ENCODE data around the gene FSTL1.

FSTL1 gene

GRCh38 chr3:120469440-120469839, 18.6 kb upstream of the FSTL1 start:
- Histone ChIP-seq H3K4me3 (ENCODE audit: low read depth in 1 of 2, low read length in 2 of 2) (no peak overlapping the region), H3K9ac (ENCODE audit: low read depth in 1 of 2, low read length in 2 of 2) (no peak overlapping the region), H3K27ac (ENCODE audit: low read depth, low read length) (no peak overlapping the region), H3K9me3 (ENCODE audit: control insufficient read depth in 1 of 2, low read length in 2 of 2) (no peaks in the 10 kb centered on the region), H3K4me1 (ENCODE audit: control insufficient read depth in 1 of 2, insufficient read depth in 2 of 2, low read length in 2 of 2) (no peaks in the 10 kb centered on the region), H3K36me3 (ENCODE audit: control insufficient read depth in 1 of 2, insufficient read depth in 2 of 2, low read length in 2 of 2) (no peaks in the 10 kb centered on the region), H3K27me3 (ENCODE audit: control insufficient read depth in 1 of 2, insufficient read depth in 2 of 2, low read length in 2 of 2) (no peaks in the 10 kb centered on the region)

- Histone ChIP-seq H3K4me1 (ENCODE audit: control insufficient read depth in 1 of 2, insufficient read depth in 2 of 2, low read length in 2 of 2) (no peaks in the 10 kb centered on the region), H3K4me3 (ENCODE audit: low read depth in 1 of 2, low read length in 2 of 2) (no peak overlapping the region), H3K27ac (ENCODE audit: low read depth, low read length) (no peak overlapping the region), H3K9ac (ENCODE audit: low read depth in 1 of 2, low read length in 2 of 2) (no peak overlapping the region), H3K27me3 (ENCODE audit: control insufficient read depth in 1 of 2, insufficient read depth in 2 of 2, low read length in 2 of 2) (no peaks in the 10 kb centered on the region), H3K9me3 (ENCODE audit: control insufficient read depth in 1 of 2, low read length in 2 of 2) (no peaks in the 10 kb centered on the region), H3K36me3 (ENCODE audit: control insufficient read depth in 1 of 2, insufficient read depth in 2 of 2, low read length in 2 of 2) (no peaks in the 10 kb centered on the region)
These were observed 18.0 kb upstream of the FSTL1 start for GRCh38 chr3:120468635-120469295.

- Histone ChIP-seq H3K9ac (ENCODE audit: low read depth in 1 of 2, low read length in 2 of 2) (no peak overlapping the region), H3K27me3 (ENCODE audit: control insufficient read depth in 1 of 2, insufficient read depth in 2 of 2, low read length in 2 of 2) (no peaks in the 10 kb centered on the region), H3K4me3 (ENCODE audit: low read depth in 1 of 2, low read length in 2 of 2) (no peak overlapping the region), H3K4me1 (ENCODE audit: control insufficient read depth in 1 of 2, insufficient read depth in 2 of 2, low read length in 2 of 2) (no peaks in the 10 kb centered on the region), H3K27ac (ENCODE audit: low read depth, low read length) (no peak overlapping the region), H3K36me3 (ENCODE audit: control insufficient read depth in 1 of 2, insufficient read depth in 2 of 2, low read length in 2 of 2) (no peaks in the 10 kb centered on the region), H3K9me3 (ENCODE audit: control insufficient read depth in 1 of 2, low read length in 2 of 2) (no peaks in the 10 kb centered on the region)
These were observed 11.7 kb upstream of the FSTL1 start for GRCh38 chr3:120462409-120462959.

- Histone ChIP-seq H3K27ac (ENCODE audit: low read depth, low read length) (no peak overlapping the region), H3K9me3 (ENCODE audit: control insufficient read depth in 1 of 2, low read length in 2 of 2) (no peaks in the 10 kb centered on the region), H3K9ac (ENCODE audit: low read depth in 1 of 2, low read length in 2 of 2) (no peak overlapping the region), H3K36me3 (ENCODE audit: control insufficient read depth in 1 of 2, insufficient read depth in 2 of 2, low read length in 2 of 2) (no peaks in the 10 kb centered on the region), H3K4me1 (ENCODE audit: control insufficient read depth in 1 of 2, insufficient read depth in 2 of 2, low read length in 2 of 2) (no peaks in the 10 kb centered on the region), H3K27me3 (ENCODE audit: control insufficient read depth in 1 of 2, insufficient read depth in 2 of 2, low read length in 2 of 2) (no peaks in the 10 kb centered on the region), H3K4me3 (ENCODE audit: low read depth in 1 of 2, low read length in 2 of 2) (no peak overlapping the region)
These were observed 10.6 kb upstream of the FSTL1 start for GRCh38 chr3:120461416-120461815.

GRCh38 chr3:120460862-120461261, 10.1 kb upstream of the FSTL1 start:
- Histone ChIP-seq H3K9ac (ENCODE audit: low read depth in 1 of 2, low read length in 2 of 2) (no peak overlapping the region), H3K36me3 (ENCODE audit: control insufficient read depth in 1 of 2, insufficient read depth in 2 of 2, low read length in 2 of 2) (no peaks in the 10 kb centered on the region), H3K27ac (ENCODE audit: low read depth, low read length) (no peak overlapping the region), H3K27me3 (ENCODE audit: control insufficient read depth in 1 of 2, insufficient read depth in 2 of 2, low read length in 2 of 2) (no peaks in the 10 kb centered on the region), H3K9me3 (ENCODE audit: control insufficient read depth in 1 of 2, low read length in 2 of 2) (no peaks in the 10 kb centered on the region), H3K4me3 (ENCODE audit: low read depth in 1 of 2, low read length in 2 of 2) (no peak overlapping the region), H3K4me1 (ENCODE audit: control insufficient read depth in 1 of 2, insufficient read depth in 2 of 2, low read length in 2 of 2) (no peaks in the 10 kb centered on the region)

- H3K9ac ChIP-seq (ENCODE audit: low read depth in 1 of 2, low read length in 2 of 2): no peak overlapping the region
- no peak overlapping the region for H3K4me3 ChIP-seq (ENCODE audit: low read depth in 1 of 2, low read length in 2 of 2)
- H3K27me3 ChIP-seq (ENCODE audit: control insufficient read depth in 1 of 2, insufficient read depth in 2 of 2, low read length in 2 of 2): no peaks in the 10 kb centered on the region
- H3K9me3 ChIP-seq (ENCODE audit: control insufficient read depth in 1 of 2, low read length in 2 of 2): no peaks in the 10 kb centered on the region
- no peak overlapping the region for H3K27ac ChIP-seq (ENCODE audit: low read depth, low read length)
- no peaks in the 10 kb centered on the region for H3K4me1 ChIP-seq (ENCODE audit: control insufficient read depth in 1 of 2, insufficient read depth in 2 of 2, low read length in 2 of 2)
- no peaks in the 10 kb centered on the region for H3K36me3 ChIP-seq (ENCODE audit: control insufficient read depth in 1 of 2, insufficient read depth in 2 of 2, low read length in 2 of 2)
These were observed 9.5 kb upstream of the FSTL1 start for GRCh38 chr3:120460181-120460790.

GRCh38 chr3:120459196-120459595, 8.4 kb upstream of the FSTL1 start:
- Histone ChIP-seq H3K36me3 (ENCODE audit: control insufficient read depth in 1 of 2, insufficient read depth in 2 of 2, low read length in 2 of 2) (no peaks in the 10 kb centered on the region), H3K9ac (ENCODE audit: low read depth in 1 of 2, low read length in 2 of 2) (no peak overlapping the region), H3K4me1 (ENCODE audit: control insufficient read depth in 1 of 2, insufficient read depth in 2 of 2, low read length in 2 of 2) (no peaks in the 10 kb centered on the region), H3K9me3 (ENCODE audit: control insufficient read depth in 1 of 2, low read length in 2 of 2) (no peaks in the 10 kb centered on the region), H3K27me3 (ENCODE audit: control insufficient read depth in 1 of 2, insufficient read depth in 2 of 2, low read length in 2 of 2) (no peaks in the 10 kb centered on the region), H3K4me3 (ENCODE audit: low read depth in 1 of 2, low read length in 2 of 2) (no peak overlapping the region), H3K27ac (ENCODE audit: low read depth, low read length) (no peak overlapping the region)

GRCh38 chr3:120457827-120458226, 7.0 kb upstream of the FSTL1 start:
- no peak overlapping the region for H3K4me3 ChIP-seq (ENCODE audit: low read depth in 1 of 2, low read length in 2 of 2)
- no peak overlapping the region for H3K27ac ChIP-seq (ENCODE audit: low read depth, low read length)
- H3K4me1 ChIP-seq (ENCODE audit: control insufficient read depth in 1 of 2, insufficient read depth in 2 of 2, low read length in 2 of 2): no peaks in the 10 kb centered on the region
- no peak overlapping the region for H3K9ac ChIP-seq (ENCODE audit: low read depth in 1 of 2, low read length in 2 of 2)
- no peaks in the 10 kb centered on the region for H3K36me3 ChIP-seq (ENCODE audit: control insufficient read depth in 1 of 2, insufficient read depth in 2 of 2, low read length in 2 of 2)
- H3K27me3 ChIP-seq (ENCODE audit: control insufficient read depth in 1 of 2, insufficient read depth in 2 of 2, low read length in 2 of 2): peaks cover 0 to 1% of the 10 kb centered on the region in 2 donors
- H3K9me3 ChIP-seq (ENCODE audit: control insufficient read depth in 1 of 2, low read length in 2 of 2): no peaks in the 10 kb centered on the region

GRCh38 chr3:120454076-120454689, 3.4 kb upstream of the FSTL1 start:
- Histone ChIP-seq H3K9ac (ENCODE audit: low read depth in 1 of 2, low read length in 2 of 2) (no peak overlapping the region), H3K4me1 (ENCODE audit: control insufficient read depth in 1 of 2, insufficient read depth in 2 of 2, low read length in 2 of 2) (no peaks in the 10 kb centered on the region), H3K27ac (ENCODE audit: low read depth, low read length) (no peak overlapping the region), H3K27me3 (ENCODE audit: control insufficient read depth in 1 of 2, insufficient read depth in 2 of 2, low read length in 2 of 2) (peaks cover 22 to 30% of the 10 kb centered on the region in 2 donors), H3K36me3 (ENCODE audit: control insufficient read depth in 1 of 2, insufficient read depth in 2 of 2, low read length in 2 of 2) (no peaks in the 10 kb centered on the region), H3K4me3 (ENCODE audit: low read depth in 1 of 2, low read length in 2 of 2) (no peak overlapping the region), H3K9me3 (ENCODE audit: control insufficient read depth in 1 of 2, low read length in 2 of 2) (no peaks in the 10 kb centered on the region)

GRCh38 chr3:120452816-120453215, 2.0 kb upstream of the FSTL1 start:
- Histone ChIP-seq H3K4me3 (ENCODE audit: low read depth in 1 of 2, low read length in 2 of 2) (no peak overlapping the region), H3K9me3 (ENCODE audit: control insufficient read depth in 1 of 2, low read length in 2 of 2) (no peaks in the 10 kb centered on the region), H3K27ac (ENCODE audit: low read depth, low read length) (no peak overlapping the region), H3K9ac (ENCODE audit: low read depth in 1 of 2, low read length in 2 of 2) (no peak overlapping the region), H3K4me1 (ENCODE audit: control insufficient read depth in 1 of 2, insufficient read depth in 2 of 2, low read length in 2 of 2) (no peaks in the 10 kb centered on the region), H3K27me3 (ENCODE audit: control insufficient read depth in 1 of 2, insufficient read depth in 2 of 2, low read length in 2 of 2) (peaks cover 31 to 39% of the 10 kb centered on the region in 2 donors), H3K36me3 (ENCODE audit: control insufficient read depth in 1 of 2, insufficient read depth in 2 of 2, low read length in 2 of 2) (no peaks in the 10 kb centered on the region)
